CD4-positive, alpha-beta memory T cell (primary cell): ENCODE results near the gene QSOX2. TPM values are rescaled to one million over a fixed set of nuclear protein-coding genes. Genes with fewer than 3 reads are reported as not detected.

Experiments
- CTCF ChIA-PET: fragments of 350-600 bp; sonication (Branson Sonifier 250); formaldehyde crosslinking; loops from one replicate; lab custom pipeline; 2021; ENCODE audit warnings: inconsistent platforms; ENCODE audit not compliant: partially characterized antibody; lab: Charles Lee
- POLR2A ChIA-PET: fragments of 350-600 bp; sonication (Branson Sonifier 250); formaldehyde crosslinking; loops from one replicate; lab custom pipeline; 2021; ENCODE audit not compliant: partially characterized antibody; lab: Charles Lee
- DNase-seq, 5 donors: peaks; one replicate each; pipeline versions ENCODE4 v3.0.0 to v3.0.0-alpha.2; 2020 to 2022; ENCODE audit warnings: mixed read lengths in 1 of 5
- H3K27ac ChIP-seq: one replicate; pipeline ENCODE4 v1.7.0; 2013; ENCODE audit warnings: low read depth, low read length
- H3K27me3 ChIP-seq: 2 replicates; pipeline ENCODE4 v1.7.0; 2013; ENCODE audit warnings: mild to moderate bottlenecking, low read length, moderate library complexity; ENCODE audit not compliant: insufficient read depth
- H3K36me3 ChIP-seq: 2 replicates; pipeline ENCODE4 v1.7.0; 2013; ENCODE audit warnings: mild to moderate bottlenecking, low read length, moderate library complexity; ENCODE audit not compliant: insufficient read depth
- H3K4me1 ChIP-seq: 2 replicates; pipeline ENCODE4 v1.7.0; 2013; ENCODE audit warnings: mild to moderate bottlenecking, low read length, moderate library complexity; ENCODE audit not compliant: insufficient read depth
- H3K4me3 ChIP-seq, 2 donors: one replicate each; pipeline ENCODE4 v1.7.0; 2013; ENCODE audit warnings: low read length in 2 of 2, mild to moderate bottlenecking in 1 of 2
- H3K9me3 ChIP-seq, 2 donors: one replicate each; pipeline ENCODE4 v1.7.0; 2013; ENCODE audit warnings: low read length in 2 of 2, control low read depth in 1 of 2; ENCODE audit not compliant: control insufficient read depth in 1 of 2
- H3K27ac Mint-ChIP-seq, 7 donors: one replicate each; pipeline ENCODE4 v1.8.0; 2020 to 2021; ENCODE audit warnings: mixed read lengths in 7 of 7, mild to moderate bottlenecking in 6 of 7, inconsistent platforms in 3 of 7, moderate library complexity in 3 of 7
- H3K27me3 Mint-ChIP-seq, 2 donors: one replicate each; pipeline ENCODE4 v1.8.0; 2020 to 2021; ENCODE audit warnings: mixed read lengths in 2 of 2
- H3K36me3 Mint-ChIP-seq, 2 donors: one replicate each; pipeline ENCODE4 v1.8.0; 2020 to 2021; ENCODE audit warnings: mixed read lengths in 2 of 2, inconsistent platforms in 1 of 2, mild to moderate bottlenecking in 1 of 2
- H3K4me1 Mint-ChIP-seq, 4 donors: one replicate each; pipeline ENCODE4 v1.8.0; 2020 to 2021; ENCODE audit warnings: mixed read lengths in 4 of 4, mild to moderate bottlenecking in 1 of 4
- H3K4me3 Mint-ChIP-seq, 8 donors: one replicate each; pipeline ENCODE4 v1.8.0; 2020 to 2021; ENCODE audit warnings: mixed read lengths in 8 of 8, mild to moderate bottlenecking in 7 of 8, moderate library complexity in 6 of 8, inconsistent platforms in 3 of 8
- H3K9me3 Mint-ChIP-seq, 8 donors: one replicate each; pipeline ENCODE4 v1.8.0; 2020 to 2021; ENCODE audit warnings: mixed read lengths in 8 of 8, mild to moderate bottlenecking in 5 of 8, inconsistent platforms in 3 of 8, moderate library complexity in 1 of 8
- intact Hi-C: fragments of 100-400 bp; cut with micrococcal nuclease; formaldehyde crosslinking; loops from one replicate; pipeline ENCODE4 v1.15.1; 2023
- polyA plus RNA-seq, 2 donors: library from polyadenylated mRNA; unstranded; fragments of 300-500 nt; fragmentation: Illumina TruSeq; gene quantifications; one replicate each; pipeline ENCODE4 v1.2.3, GENCODE V29; 2021
- total RNA-seq, 2 experiments: library from RNA; stranded (reverse); gene quantifications; one replicate each; pipeline ENCODE4 v1.2.3, GENCODE V29; 2021

QSOX2 gene
- total and polyA plus RNA-seq, 4 experiments from 2014 or later: 0.35 to 15.0 (median 7.9) TPM

DNA sequence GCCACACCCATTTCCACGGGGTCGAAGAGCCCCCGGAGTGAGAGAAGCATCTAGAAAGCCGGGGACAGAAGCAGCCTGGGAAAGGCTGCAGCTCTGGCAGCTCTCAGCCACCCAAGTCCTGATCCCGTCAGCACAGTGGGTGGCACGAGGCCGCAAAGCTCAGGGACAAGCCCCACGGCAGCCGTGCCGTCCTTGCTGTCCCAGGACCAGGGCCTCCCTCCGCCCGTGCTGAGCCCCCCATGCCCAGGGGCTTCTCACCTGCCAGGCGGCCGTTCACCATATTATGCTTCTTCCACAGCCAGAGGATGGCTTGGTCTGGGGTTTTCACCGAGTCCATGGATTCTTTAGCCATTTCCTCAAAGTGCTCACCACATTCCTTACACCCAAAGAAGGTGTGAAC is 34.6 kb downstream of the QSOX2 start:
- H3K9me3 ChIP-seq: no peaks in the 10 kb centered on the region
- ChIA-PET CTCF (no interaction called here), POLR2A (no interaction called here)
- no peaks in the 10 kb centered on the region for H3K9me3 Mint-ChIP-seq
- no peaks in the 10 kb centered on the region for H3K27me3 ChIP-seq
- peaks cover 0 to 3% (median 0%) of the 10 kb centered on the region in 4 donors for H3K4me1 Mint-ChIP-seq
- peaks cover 0 to 2% of the 10 kb centered on the region in 2 donors for H3K27me3 Mint-ChIP-seq
- no peak overlapping the region for H3K27ac Mint-ChIP-seq
- no peak overlapping the region for H3K4me3 ChIP-seq
- intact Hi-C loops: no loop called here
- H3K4me3 Mint-ChIP-seq: no peak overlapping the region
- H3K36me3 Mint-ChIP-seq: peaks cover 48 to 60% of the 10 kb centered on the region in 2 donors
- no peak for DNase-seq
- no peaks in the 10 kb centered on the region for H3K4me1 ChIP-seq
- H3K36me3 ChIP-seq: peaks cover 37% of the 10 kb centered on the region
- no peak overlapping the region for H3K27ac ChIP-seq

DNA sequence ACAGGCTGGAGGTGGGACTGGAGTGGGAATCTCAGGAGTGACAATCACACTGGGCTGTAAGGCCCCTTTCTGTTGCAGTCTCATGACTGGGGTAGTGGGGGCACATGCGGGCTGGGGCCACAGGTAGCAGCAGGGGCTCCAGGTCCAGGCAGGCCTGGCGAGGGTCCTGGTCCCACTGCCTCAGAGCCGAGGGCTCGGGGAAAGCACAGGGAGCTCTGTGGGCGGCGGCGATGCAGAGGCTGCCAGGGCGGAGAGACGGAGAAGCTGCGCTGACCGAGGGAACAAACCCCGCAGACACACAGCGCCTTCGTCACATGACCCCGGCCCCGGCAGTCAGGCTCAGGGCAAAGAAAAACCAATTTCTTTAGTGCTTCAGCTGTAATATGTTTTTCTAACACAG is 35.3 kb downstream of the QSOX2 start:
- Mint-ChIP-seq H3K4me3 (no peak overlapping the region), H3K27me3 (peaks cover 0 to 2% of the 10 kb centered on the region in 2 donors), H3K9me3 (no peaks in the 10 kb centered on the region), H3K27ac (no peak overlapping the region), H3K4me1 (peaks cover 0 to 3% (median 0%) of the 10 kb centered on the region in 4 donors), H3K36me3 (peaks cover 48 to 53% of the 10 kb centered on the region in 2 donors)
- intact Hi-C loops: no loop called here
- ChIA-PET CTCF (no interaction called here), POLR2A (no interaction called here)
- Histone ChIP-seq H3K9me3 (no peaks in the 10 kb centered on the region), H3K27ac (no peak overlapping the region), H3K27me3 (no peaks in the 10 kb centered on the region), H3K36me3 (peaks cover 30% of the 10 kb centered on the region), H3K4me1 (no peaks in the 10 kb centered on the region), H3K4me3 (no peak overlapping the region)
- no peak for DNase-seq

DNA sequence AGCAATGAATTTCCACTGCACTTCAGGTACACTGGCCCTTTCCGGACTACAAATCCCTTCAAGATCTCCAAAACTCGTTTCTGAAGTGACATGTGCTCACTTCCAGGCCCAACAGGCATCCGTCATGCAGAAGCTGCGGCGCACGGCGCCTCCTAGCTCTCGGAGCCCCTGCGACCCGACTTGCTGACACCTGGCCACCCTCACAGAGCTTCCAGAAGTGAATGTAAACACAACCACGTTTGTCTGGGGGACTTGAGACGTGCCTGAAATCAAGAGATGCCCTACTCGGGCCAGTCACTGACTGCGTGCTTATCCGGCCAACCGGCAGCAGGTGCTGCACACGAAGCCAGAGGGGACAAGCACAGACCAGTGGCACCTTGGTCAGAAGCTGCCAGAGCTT is 35.8 kb downstream of the QSOX2 start:
- Histone ChIP-seq H3K36me3 (peaks cover 25% of the 10 kb centered on the region), H3K27ac (no peak overlapping the region), H3K4me1 (no peaks in the 10 kb centered on the region), H3K9me3 (no peaks in the 10 kb centered on the region), H3K27me3 (no peaks in the 10 kb centered on the region), H3K4me3 (no peak overlapping the region)
- intact Hi-C loops: no loop called here
- no peak overlapping the region for H3K4me3 Mint-ChIP-seq
- ChIA-PET POLR2A (no interaction called here), CTCF (no interaction called here)
- H3K4me1 Mint-ChIP-seq: peaks cover 0 to 3% (median 0%) of the 10 kb centered on the region in 4 donors
- H3K27ac Mint-ChIP-seq: no peak overlapping the region
- H3K27me3 Mint-ChIP-seq: peaks cover 0 to 2% of the 10 kb centered on the region in 2 donors
- DNase-seq: no peak
- H3K36me3 Mint-ChIP-seq: peaks cover 43 to 48% of the 10 kb centered on the region in 2 donors
- H3K9me3 Mint-ChIP-seq: no peaks in the 10 kb centered on the region

DNA sequence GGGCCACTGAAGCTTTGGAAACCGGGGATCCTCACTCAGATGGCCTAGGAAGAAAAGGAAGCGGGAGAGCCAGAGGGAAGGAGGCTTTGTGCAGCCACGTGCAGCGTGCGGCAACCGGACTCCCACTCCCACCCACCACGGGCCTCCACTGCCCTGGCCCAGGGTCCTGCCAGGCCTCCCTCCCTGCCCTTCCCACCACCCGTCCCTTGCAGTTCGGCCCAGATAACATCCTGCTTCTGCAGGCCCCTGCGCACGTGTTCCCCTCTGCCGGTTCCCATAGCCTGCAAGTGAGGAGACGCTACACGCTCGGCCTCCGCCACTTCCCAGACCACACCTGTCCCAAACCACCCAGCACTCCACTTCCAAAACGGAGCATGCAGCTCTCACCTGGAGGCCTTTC is 36.4 kb downstream of the QSOX2 start:
- no peaks in the 10 kb centered on the region for H3K27me3 ChIP-seq
- Mint-ChIP-seq H3K27me3 (peaks cover 2% of the 10 kb centered on the region in 2 donors), H3K4me1 (peaks cover 0 to 3% (median 0%) of the 10 kb centered on the region in 4 donors), H3K4me3 (no peak overlapping the region), H3K27ac (no peak overlapping the region), H3K9me3 (no peaks in the 10 kb centered on the region), H3K36me3 (peaks cover 39 to 44% of the 10 kb centered on the region in 2 donors)
- POLR2A ChIA-PET: no interaction called here
- no peaks in the 10 kb centered on the region for H3K4me1 ChIP-seq
- CTCF ChIA-PET: no interaction called here
- H3K27ac ChIP-seq: no peak overlapping the region
- intact Hi-C loops: no loop called here
- no peak overlapping the region for H3K4me3 ChIP-seq
- H3K36me3 ChIP-seq: peaks cover 20% of the 10 kb centered on the region
- no peaks in the 10 kb centered on the region for H3K9me3 ChIP-seq
- DNase-seq: no peak

DNA sequence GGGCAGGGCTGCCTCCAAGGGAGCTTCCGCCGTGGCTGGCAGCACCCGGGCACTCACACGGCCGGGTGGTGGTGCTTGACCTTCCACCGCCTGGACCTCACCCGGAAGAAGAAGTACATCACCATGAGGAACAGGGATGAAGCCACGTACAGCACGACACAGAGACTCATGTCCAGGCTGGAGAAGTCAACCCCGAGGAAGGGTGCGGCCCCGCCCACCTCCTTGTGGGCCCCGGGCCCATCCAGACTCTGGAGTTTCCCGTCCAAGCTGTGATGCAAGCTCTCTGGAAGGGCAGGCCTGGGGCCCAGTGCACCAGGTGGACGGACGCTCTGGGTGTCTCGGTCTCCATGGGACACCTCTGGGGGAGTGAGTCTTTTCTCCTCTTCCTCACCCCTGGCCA is 36.9 kb downstream of the QSOX2 start:
- peaks cover 34 to 40% of the 10 kb centered on the region in 2 donors for H3K36me3 Mint-ChIP-seq
- H3K36me3 ChIP-seq: peaks cover 14% of the 10 kb centered on the region

DNA sequence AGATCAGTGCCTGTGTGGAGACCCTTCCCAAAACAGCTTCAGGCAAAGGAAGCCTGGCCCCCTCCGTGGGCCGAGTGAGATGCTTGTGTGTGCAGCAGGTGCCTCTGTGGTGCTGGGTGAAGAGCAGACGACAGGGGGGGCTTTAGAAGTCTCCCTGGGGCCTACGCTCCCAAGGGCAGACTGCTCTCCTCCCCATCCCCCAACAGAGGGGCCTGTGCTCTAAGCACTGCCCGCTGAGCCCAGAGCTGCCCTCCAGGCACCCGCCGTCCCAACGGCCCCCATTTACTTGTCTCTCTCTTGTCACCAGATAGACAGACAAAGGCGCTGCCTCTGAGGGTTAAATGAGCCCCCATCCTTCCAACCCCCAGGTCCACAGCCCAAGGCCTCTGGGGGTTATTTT is 38.0 kb downstream of the QSOX2 start:
- peak overlapping the region in 1 of 8 donors; percentile 11 for H3K4me3 Mint-ChIP-seq
- POLR2A ChIA-PET: no interaction called here
- CTCF ChIA-PET: no interaction called here
- H3K27me3 Mint-ChIP-seq: peaks cover 5 to 8% of the 10 kb centered on the region in 2 donors
- no peaks in the 10 kb centered on the region for H3K4me1 ChIP-seq
- H3K9me3 Mint-ChIP-seq: no peaks in the 10 kb centered on the region
- H3K27ac ChIP-seq: no peak overlapping the region
- H3K27me3 ChIP-seq: peaks cover 2% of the 10 kb centered on the region
- H3K4me3 ChIP-seq: no peak overlapping the region
- no peaks in the 10 kb centered on the region for H3K9me3 ChIP-seq
- H3K36me3 ChIP-seq: peaks cover 4% of the 10 kb centered on the region
- intact Hi-C loops: no loop called here
- H3K27ac Mint-ChIP-seq: no peak overlapping the region
- H3K4me1 Mint-ChIP-seq: peaks cover 0 to 3% (median 0%) of the 10 kb centered on the region in 4 donors
- DNase-seq: no peak
- H3K36me3 Mint-ChIP-seq: peaks cover 23 to 31% of the 10 kb centered on the region in 2 donors

More for the DNA sequence above, 36.9 kb downstream of the QSOX2 start:
- no peaks in the 10 kb centered on the region for H3K4me1 ChIP-seq
- Mint-ChIP-seq H3K4me1 (peaks cover 0 to 3% (median 0%) of the 10 kb centered on the region in 4 donors), H3K27ac (no peak overlapping the region), H3K4me3 (no peak overlapping the region), H3K27me3 (peaks cover 5 to 6% of the 10 kb centered on the region in 2 donors), H3K9me3 (no peaks in the 10 kb centered on the region)
- no peak overlapping the region for H3K4me3 ChIP-seq
- no peaks in the 10 kb centered on the region for H3K9me3 ChIP-seq
- ChIA-PET CTCF (no interaction called here), POLR2A (no interaction called here)
- intact Hi-C loops: no loop called here
- H3K27me3 ChIP-seq: no peaks in the 10 kb centered on the region
- no peak for DNase-seq
- no peak overlapping the region for H3K27ac ChIP-seq

DNA sequence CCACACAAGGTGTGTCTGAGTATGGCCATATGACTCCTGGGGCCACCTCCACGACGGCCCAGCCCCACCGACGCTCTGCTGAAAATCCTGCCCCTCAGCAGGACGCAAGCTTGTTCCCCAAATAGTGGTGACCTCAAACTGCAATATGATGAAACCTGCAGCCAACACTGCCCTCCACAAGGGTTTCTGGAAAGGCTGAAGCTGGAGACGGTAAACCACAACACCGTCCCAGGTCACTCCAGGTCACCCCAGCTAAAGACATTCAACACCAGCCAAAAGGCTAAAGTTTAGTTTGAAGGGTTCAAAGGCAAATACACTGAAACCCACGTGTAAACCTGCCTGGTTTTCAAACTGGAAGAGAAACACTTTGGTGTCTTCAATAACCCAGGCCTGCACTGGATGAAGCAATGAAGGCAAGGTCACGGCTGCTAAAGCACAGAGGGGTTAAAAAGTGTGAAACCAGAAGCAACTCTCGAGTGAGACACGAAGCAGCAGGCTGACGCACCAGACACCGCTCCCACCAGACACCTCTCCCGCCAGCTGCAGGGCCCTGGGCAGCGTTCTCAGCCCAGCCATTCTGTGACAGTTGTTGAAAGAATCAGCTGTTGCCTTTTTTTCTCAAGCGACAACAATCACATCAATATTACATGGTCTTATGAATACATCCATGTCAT is 38.9 kb downstream of the QSOX2 start:
- Mint-ChIP-seq H3K27ac (no peak overlapping the region), H3K36me3 (peaks cover 18 to 23% of the 10 kb centered on the region in 2 donors), H3K27me3 (peaks cover 5 to 8% of the 10 kb centered on the region in 2 donors), H3K4me3 (no peak overlapping the region), H3K4me1 (peaks cover 0 to 3% (median 0%) of the 10 kb centered on the region in 4 donors), H3K9me3 (no peaks in the 10 kb centered on the region)
- Histone ChIP-seq H3K9me3 (no peaks in the 10 kb centered on the region), H3K4me3 (no peak overlapping the region), H3K4me1 (no peaks in the 10 kb centered on the region), H3K36me3 (peaks cover 4% of the 10 kb centered on the region), H3K27me3 (peaks cover 4% of the 10 kb centered on the region), H3K27ac (no peak overlapping the region)
- DNase-seq: no peak
- intact Hi-C loops: no loop called here
- POLR2A ChIA-PET: interaction anchor here (1.2 kb wide), 1 partner anchor 18 kb away, joined by 3 read pairs; no protein-coding TSS in a partner anchor
- CTCF ChIA-PET: no interaction called here
